A549 (cell line): ENCODE results near the gene SLC24A3. TPM values are rescaled to one million over a fixed set of nuclear protein-coding genes. Genes with fewer than 3 reads are reported as not detected.

Experiments
- ATAC-seq, 2 experiments: fragments of 200-7000 bp in 1 of 2; fragments of >200 bp in 1 of 2; cut with Nextera tagmentation in 1 of 2; cut with Tn5 transposase in 1 of 2; 3 replicates each; pipeline versions ENCODE4 v1.8.0 to v1.9.1; 2018 to 2020; ENCODE audit warnings: mild to moderate bottlenecking in 1 of 2, moderate library complexity in 1 of 2
- CTCF ChIA-PET: fragments of 300-600 bp; sonication (Branson Sonifier 250); formaldehyde crosslinking; extraction: SDS; loops from one replicate; lab custom pipeline; 2021; ENCODE audit warnings: antibody characterized with exemption, inconsistent platforms; lab: Yijun Ruan, JAX
- POLR2A ChIA-PET: fragments of 350-600 bp; formaldehyde crosslinking; extraction: SDS; loops from one replicate; lab custom pipeline; 2021; ENCODE audit warnings: antibody characterized with exemption, inconsistent platforms; lab: Yijun Ruan, JAX
- DNase-seq, 2 experiments: peaks; one replicate each; pipeline versions ENCODE4 v3.0.0 to v3.0.0-alpha.2; 2011 to 2016; ENCODE audit warnings: low read depth in 1 of 2, low spot score in 1 of 2
- FAIRE-seq: peaks from 2 replicates; lab custom pipeline; 2011; peaks lifted over from hg19 to GRCh38; lab: Jason Lieb, UNC
- H3K27ac ChIP-seq, 2 experiments: fragments of >200 bp; sonication (Bioruptor Twin); formaldehyde crosslinking; 3 replicates each; pipeline ENCODE4 v1.5.1; 2016 to 2017
- H3K4me1 ChIP-seq: fragments of >200 bp; sonication (Bioruptor Twin); formaldehyde crosslinking; 3 replicates; pipeline ENCODE4 v1.6.1; 2016
- H3K4me2 ChIP-seq: fragments of >200 bp; sonication (Bioruptor Twin); formaldehyde crosslinking; 3 replicates; pipeline ENCODE4 v1.6.1; 2016
- H3K4me3 ChIP-seq: fragments of >200 bp; sonication (Bioruptor Twin); formaldehyde crosslinking; 3 replicates; pipeline ENCODE4 v1.5.1; 2016
- H3K9me3 ChIP-seq: fragments of >200 bp; sonication (Bioruptor Twin); formaldehyde crosslinking; 3 replicates; pipeline ENCODE4 v1.6.1; 2016
- BHLHE40 ChIP-seq: IDR thresholded peaks from 2 replicates; pipeline ENCODE4 v1.6.1; 2012; ENCODE audit warnings: low read depth, low read length, inconsistent platforms
- CBX2 ChIP-seq: fragments of 200-600 bp; sonication (generic); IDR thresholded peaks from 2 replicates; pipeline ENCODE4 v1.6.1; 2016; ENCODE audit warnings: low read depth, mild to moderate bottlenecking, borderline replicate concordance
- CBX8 ChIP-seq: fragments of 200-600 bp; sonication (generic); IDR thresholded peaks from 2 replicates; pipeline ENCODE4 v1.6.1; 2016
- CTCF ChIP-seq: fragments of >200 bp; sonication (Bioruptor Twin); formaldehyde crosslinking; IDR thresholded peaks from 3 replicates; pipeline ENCODE4 v1.5.1; 2016
- EHMT2 ChIP-seq: fragments of 200-600 bp; sonication (generic); IDR thresholded peaks from 2 replicates; pipeline ENCODE4 v1.6.1; 2016; ENCODE audit warnings: antibody characterized with exemption, low read depth, mild to moderate bottlenecking, moderate library complexity
- EP300 ChIP-seq, 2 experiments: fragments of >200 bp; sonication (Bioruptor Twin); formaldehyde crosslinking; IDR thresholded peaks; 2 replicates in 1 of 2; 3 replicates in 1 of 2; pipeline ENCODE4 v1.6.1; 2016 to 2017
- FOSL2 ChIP-seq, 2 experiments: fragments of 450-650 bp in 1 of 2; fragments of >200 bp in 1 of 2; sonication (Bioruptor Twin) in 1 of 2; formaldehyde crosslinking; IDR thresholded peaks; 2 replicates each; pipeline versions ENCODE4 v1.5.0 to v1.6.1; 2016 to 2020; ENCODE audit warnings: mild to moderate bottlenecking in 1 of 2, moderate library complexity in 1 of 2
- HOXA7 ChIP-seq: fragments of 250-450 bp; sonication (Bioruptor Pico); IDR thresholded peaks from 2 replicates; pipeline ENCODE4 v1.5.0; 2020; ENCODE audit warnings: mild to moderate bottlenecking, moderate library complexity
- JUNB ChIP-seq: fragments of >200 bp; sonication (Bioruptor Twin); formaldehyde crosslinking; IDR thresholded peaks from 2 replicates; pipeline ENCODE4 v1.6.1; 2016
- KDM5A ChIP-seq: fragments of 200-600 bp; sonication (generic); IDR thresholded peaks from 2 replicates; pipeline ENCODE4 v1.6.1; 2016; ENCODE audit warnings: antibody characterized with exemption, mild to moderate bottlenecking
- MAX ChIP-seq: IDR thresholded peaks from 2 replicates; pipeline ENCODE4 v1.6.1; 2012
- MAZ ChIP-seq: fragments of 150-350 bp; IDR thresholded peaks from 2 replicates; pipeline ENCODE4 v1.6.1; 2014; ENCODE audit warnings: antibody characterized with exemption, low read depth, low read length, borderline replicate concordance
- NFE2L2 ChIP-seq: fragments of 150-350 bp; conservative IDR thresholded peaks from 2 replicates; pipeline ENCODE4 v1.6.1; 2014; ENCODE audit warnings: low read length
- NPAS2 ChIP-seq: fragments of 250-450 bp; sonication (Bioruptor Pico); IDR thresholded peaks from 2 replicates; pipeline ENCODE4 v1.8.0; 2022; ENCODE audit warnings: mild to moderate bottlenecking, moderate library complexity, borderline replicate concordance
- POLR2AphosphoS2 ChIP-seq: conservative IDR thresholded peaks from 2 replicates; pipeline ENCODE4 v1.6.1; 2012; ENCODE audit warnings: low read length, improper control_type of control experiment, inconsistent platforms
- RCOR1 ChIP-seq: fragments of 150-350 bp; IDR thresholded peaks from 2 replicates; pipeline ENCODE4 v1.6.1; 2014; ENCODE audit warnings: antibody characterized with exemption, low read length, low read depth
- REST ChIP-seq: fragments of 200-600 bp; sonication (generic); IDR thresholded peaks from 2 replicates; pipeline ENCODE4 v1.6.1; 2016; ENCODE audit warnings: antibody characterized with exemption, mild to moderate bottlenecking, moderate library complexity
- TFCP2L1 ChIP-seq: fragments of 250-450 bp; sonication (Bioruptor Pico); IDR thresholded peaks from 2 replicates; pipeline ENCODE4 v1.5.0; 2021; ENCODE audit warnings: mild to moderate bottlenecking
- TP53 ChIP-seq: fragments of 250-450 bp; sonication (Bioruptor Pico); IDR thresholded peaks from 2 replicates; pipeline ENCODE4 v1.5.0; 2021; ENCODE audit warnings: mild to moderate bottlenecking, moderate library complexity
- USF2 ChIP-seq: fragments of 450-650 bp; IDR thresholded peaks from 2 replicates; pipeline ENCODE4 v1.6.1; 2014; ENCODE audit warnings: antibody characterized with exemption
- ZFP36 ChIP-seq: fragments of 450-650 bp; IDR thresholded peaks from 2 replicates; pipeline ENCODE4 v1.6.1; 2014; ENCODE audit warnings: borderline replicate concordance; ENCODE audit not compliant: partially characterized antibody
- ZNF302 ChIP-seq: fragments of 250-450 bp; sonication (Bioruptor Pico); IDR thresholded peaks from 2 replicates; pipeline ENCODE4 v1.9.0; 2021; ENCODE audit warnings: inconsistent platforms, mild to moderate bottlenecking, moderate library complexity
- WGBS: methylation state at CpG from one replicate; pipeline ENCODE4 v1.1.6; 2017; ENCODE audit errors: missing lambda C conversion rate; 5-methylcytosine and 5-hydroxymethylcytosine counted together
- polyA plus RNA-seq, 4 experiments: library from polyadenylated mRNA; depleted of rRNA in 3 of 4; stranded (reverse); fragments of >200 nt; fragmentation: RNase III in 1 of 4; extraction: RNeasy Plus Mini Kit Qiagen cat#74134 plus additional on column Dnase treatment in 1 of 4; gene quantifications; 2 replicates in 3 of 4; 3 replicates in 1 of 4; pipeline ENCODE4 v1.2.3, GENCODE V29; 2011 to 2017

SLC24A3 gene
- polyA plus RNA-seq, 2 of the 4 experiments (the other 2 are of a cell fraction): 0.08 TPM; not detected in 1

GRCh38 chr20:19451923-19452295, 239.5 kb downstream of the SLC24A3 start:
- ChIA-PET POLR2A (no interaction called here), CTCF (interaction anchor here (1.6 kb wide), 1 partner anchor 17 kb away, joined by 3 read pairs; no protein-coding TSS in a partner anchor)
- no peak for FAIRE-seq
- ATAC-seq: no peak
- no peak overlapping the region for H3K27ac ChIP-seq
- H3K4me3 ChIP-seq: no peak overlapping the region
- H3K9me3 ChIP-seq: no peaks in the 10 kb centered on the region
- no peak for DNase-seq
- TF ChIP-seq EP300 (IDR thresholded peaks at IDR 0.05) (no peak), POLR2AphosphoS2 (no peak), NFE2L2 (no peak), TP53 (no peak), NPAS2 (no peak), KDM5A (no peak), CTCF (no peak), BHLHE40 (no peak), EHMT2 (no peak), HOXA7 (no peak), RCOR1 (no peak), USF2 (no peak), FOSL2 (IDR thresholded peaks at IDR 0.05) (no peak), FOSL2 (CRISPR knock-in tag; IDR thresholded peaks at IDR 0.05) (no peak), CBX2 (no peak), JUNB (no peak), MAX (no peak)
- 45% methylated on average over 9 of the region's 9 CpGs for WGBS
- H3K4me2 ChIP-seq: no peak overlapping the region
- no peaks in the 10 kb centered on the region for H3K4me1 ChIP-seq

GRCh38 chr20:19453410-19453809, 241.0 kb downstream of the SLC24A3 start:
- no peaks in the 10 kb centered on the region for H3K4me1 ChIP-seq
- H3K9me3 ChIP-seq: no peaks in the 10 kb centered on the region
- ChIA-PET POLR2A (no interaction called here), CTCF (interaction anchor here (1.2 kb wide), 1 partner anchor 209 kb away, joined by 3 read pairs; no protein-coding TSS in a partner anchor)
- ATAC-seq (no peak), FAIRE-seq (no peak), DNase-seq (no peak)
- TF ChIP-seq REST (no peak), TFCP2L1 (CRISPR knock-in tag) (no peak), ZNF302 (no peak), JUNB (no peak), ZFP36 (no peak), MAZ (no peak), CBX8 (no peak)
- H3K27ac ChIP-seq: no peak overlapping the region
- no peak overlapping the region for H3K4me3 ChIP-seq
- H3K4me2 ChIP-seq: no peak overlapping the region
- 64% methylated on average over 3 of the region's 3 CpGs for WGBS
